IMR-90 (cell line): ENCODE data around the gene FAM47E.

Experiments
- CTCF ChIP-seq: conservative IDR thresholded peaks from 2 replicates; pipeline ENCODE4 v1.5.1; 2012; ENCODE audit warnings: mild to moderate bottlenecking, low read depth, low read length, improper control_type of control experiment
- POLR2A ChIP-seq: IDR thresholded peaks from 2 replicates; pipeline ENCODE4 v1.6.1; 2012; ENCODE audit warnings: mild to moderate bottlenecking, low read depth, low read length
- RFX5 ChIP-seq: IDR thresholded peaks from 2 replicates; pipeline ENCODE4 v1.8.0; 2012; ENCODE audit warnings: low read depth, mild to moderate bottlenecking, low read length, moderate library complexity

- TF ChIP-seq CTCF (no peak), POLR2A (no peak), RFX5 (no peak)
Observed at GRCh38 chr4:76271248-76271647, 19.7 kb downstream of the FAM47E start.
